MM.1S (cell line): ENCODE measurements around the gene IQCF6.

Source experiments
- DNase-seq: peaks from one replicate; pipeline ENCODE4 v3.0.0-alpha.2; 2015
- H2AFZ ChIP-seq: fragments of 300-600 bp; sonication (generic); 2 replicates; pipeline ENCODE4 v1.6.0; 2016; ENCODE audit warnings: antibody characterized with exemption, low read length
- H3F3A ChIP-seq: fragments of 300-600 bp; sonication (generic); 2 replicates; pipeline ENCODE4 v1.6.1; 2016; ENCODE audit warnings: mild to moderate bottlenecking, antibody characterized with exemption, low read length, moderate library complexity, mixed read lengths; ENCODE audit not compliant: insufficient read depth
- H3K27ac ChIP-seq: fragments of 300-600 bp; sonication (generic); 2 replicates; pipeline ENCODE4 v1.5.1; 2016; ENCODE audit warnings: mild to moderate bottlenecking, low read length
- H3K27me3 ChIP-seq: fragments of 300-600 bp; sonication (generic); replicated peaks from 2 replicates; pipeline ENCODE4 v1.6.0; 2016; ENCODE audit warnings: low read length; ENCODE audit not compliant: insufficient read depth
- H3K36me3 ChIP-seq: fragments of 300-600 bp; sonication (generic); replicated peaks from 2 replicates; pipeline ENCODE4 v1.6.1; 2016; ENCODE audit warnings: mild to moderate bottlenecking, low read length, mixed read lengths; ENCODE audit not compliant: insufficient read depth
- H3K4me1 ChIP-seq: fragments of 300-600 bp; sonication (generic); 2 replicates; pipeline ENCODE4 v1.6.1; 2016; ENCODE audit warnings: low read length, mixed read lengths
- H3K4me2 ChIP-seq: fragments of 300-600 bp; sonication (generic); 2 replicates; pipeline ENCODE4 v1.6.0; 2016; ENCODE audit warnings: low read depth, low read length
- H3K4me3 ChIP-seq: fragments of 300-600 bp; sonication (generic); 2 replicates; pipeline ENCODE4 v1.5.1; 2016; ENCODE audit warnings: low read length, mixed read lengths
- H3K79me2 ChIP-seq: fragments of 300-600 bp; sonication (generic); 2 replicates; pipeline ENCODE4 v1.6.1; 2016; ENCODE audit warnings: mixed run types, low read length, mixed read lengths
- H3K9ac ChIP-seq: fragments of 300-600 bp; sonication (generic); 2 replicates; pipeline ENCODE4 v1.6.1; 2016; ENCODE audit warnings: low read length, mixed read lengths
- H3K9me2 ChIP-seq: fragments of 300-600 bp; sonication (generic); replicated peaks from 2 replicates; pipeline ENCODE4 v1.6.1; 2016; ENCODE audit warnings: mild to moderate bottlenecking, low read length, mixed read lengths; ENCODE audit not compliant: insufficient read depth
- H3K9me3 ChIP-seq: fragments of 300-600 bp; sonication (generic); replicated peaks from 2 replicates; pipeline ENCODE4 v1.6.1; 2016; ENCODE audit warnings: mild to moderate bottlenecking, low read length, mixed read lengths; ENCODE audit not compliant: insufficient read depth
- H4K20me1 ChIP-seq: fragments of 300-600 bp; sonication (generic); 2 replicates; pipeline ENCODE4 v1.6.1; 2016; ENCODE audit warnings: mild to moderate bottlenecking, low read length, moderate library complexity, mixed read lengths; ENCODE audit not compliant: insufficient read depth
- CTCF ChIP-seq: fragments of 300-600 bp; sonication (generic); IDR thresholded peaks from 2 replicates; pipeline ENCODE4 v1.5.1; 2016; ENCODE audit warnings: antibody characterized with exemption, low read length, mixed read lengths
- EZH2 ChIP-seq: fragments of 300-600 bp; sonication (generic); optimal IDR thresholded peaks from 2 replicates; pipeline ENCODE3; 2017; ENCODE audit warnings: low read depth, mild to moderate bottlenecking, antibody characterized with exemption, low read length, mixed read lengths
- EZH2phosphoT487 ChIP-seq: fragments of 300-600 bp; sonication (generic); IDR thresholded peaks from 2 replicates; pipeline ENCODE4 v1.6.1; 2018; ENCODE audit warnings: antibody characterized with exemption, low read length

IQCF6 gene

GRCh38 chr3:51799879-51800749, 21.1 kb upstream of the IQCF6 start:
- Histone ChIP-seq H3K9me3 (no peaks in the 10 kb centered on the region), H4K20me1 (no peaks in the 10 kb centered on the region), H3K27me3 (no peaks in the 10 kb centered on the region), H3K27ac (no peak overlapping the region), H3K4me3 (no peak overlapping the region), H3K79me2 (no peaks in the 10 kb centered on the region), H3K36me3 (no peaks in the 10 kb centered on the region), H2AFZ (no peak overlapping the region), H3K9ac (no peak overlapping the region), H3K4me1 (peaks cover 35% of the 10 kb centered on the region), H3K4me2 (peak overlapping the region; percentile 64; the same call in 1 of the 2 replicates), H3F3A (peaks cover 7% of the 10 kb centered on the region), H3K9me2 (no peaks in the 10 kb centered on the region)
- DNase-seq = peak; percentile 56
- TF ChIP-seq EZH2phosphoT487 (no peak), CTCF (peak; percentile 88), EZH2 (no peak)

- peak overlapping the region; percentile 22; the same call in 1 of the 2 replicates for H3K27ac ChIP-seq
- H3K4me3 ChIP-seq = peak overlapping the region; percentile 16
- H3K4me1 ChIP-seq = peaks cover 35% of the 10 kb centered on the region
- no peaks in the 10 kb centered on the region for H4K20me1 ChIP-seq
- H3F3A ChIP-seq = peaks cover 7% of the 10 kb centered on the region
- DNase-seq = peak; percentile 6
- H3K4me2 ChIP-seq = peak overlapping the region; percentile 64
- TF ChIP-seq EZH2 (no peak), EZH2phosphoT487 (no peak), CTCF (no peak)
- no peaks in the 10 kb centered on the region for H3K36me3 ChIP-seq
- no peaks in the 10 kb centered on the region for H3K27me3 ChIP-seq
- no peak overlapping the region for H3K9ac ChIP-seq
- H3K79me2 ChIP-seq = no peaks in the 10 kb centered on the region
- no peaks in the 10 kb centered on the region for H3K9me3 ChIP-seq
- peak overlapping the region; percentile 62 for H2AFZ ChIP-seq
- no peaks in the 10 kb centered on the region for H3K9me2 ChIP-seq
Observed at GRCh38 chr3:51798411-51798963, 19.4 kb upstream of the IQCF6 start.

GRCh38 chr3:51796854-51797253, 17.8 kb upstream of the IQCF6 start:
- no peaks in the 10 kb centered on the region for H3K36me3 ChIP-seq
- no peak for DNase-seq
- H4K20me1 ChIP-seq = no peaks in the 10 kb centered on the region
- no peak overlapping the region for H3K4me2 ChIP-seq
- no peak for TF ChIP-seq EZH2phosphoT487
- TF ChIP-seq CTCF = no peak
- no peak overlapping the region for H3K27ac ChIP-seq
- H3K4me3 ChIP-seq = no peak overlapping the region
- no peaks in the 10 kb centered on the region for H3K9me3 ChIP-seq
- H3K4me1 ChIP-seq = peaks cover 42% of the 10 kb centered on the region
- no peak overlapping the region for H3K9ac ChIP-seq
- H3K27me3 ChIP-seq = no peaks in the 10 kb centered on the region
- H3F3A ChIP-seq = peaks cover 12% of the 10 kb centered on the region
- H3K79me2 ChIP-seq = no peaks in the 10 kb centered on the region
- H3K9me2 ChIP-seq = no peaks in the 10 kb centered on the region
- H2AFZ ChIP-seq = no peak overlapping the region
